NCI-H128 (cell line): ENCODE data around the gene ADAMTS17.
"Not testable (repeated sequence)": the region's sequence is repeated elsewhere in the genome, so short reads cannot be mapped to it uniquely, and the experiment has no call there.

Experiments
- DNase-seq: peaks from one replicate; lab custom pipeline; 2025; ENCODE audit not compliant: unreplicated experiment; lab: John Stamatoyannopoulos, UW

The ADAMTS17 gene

DNA sequence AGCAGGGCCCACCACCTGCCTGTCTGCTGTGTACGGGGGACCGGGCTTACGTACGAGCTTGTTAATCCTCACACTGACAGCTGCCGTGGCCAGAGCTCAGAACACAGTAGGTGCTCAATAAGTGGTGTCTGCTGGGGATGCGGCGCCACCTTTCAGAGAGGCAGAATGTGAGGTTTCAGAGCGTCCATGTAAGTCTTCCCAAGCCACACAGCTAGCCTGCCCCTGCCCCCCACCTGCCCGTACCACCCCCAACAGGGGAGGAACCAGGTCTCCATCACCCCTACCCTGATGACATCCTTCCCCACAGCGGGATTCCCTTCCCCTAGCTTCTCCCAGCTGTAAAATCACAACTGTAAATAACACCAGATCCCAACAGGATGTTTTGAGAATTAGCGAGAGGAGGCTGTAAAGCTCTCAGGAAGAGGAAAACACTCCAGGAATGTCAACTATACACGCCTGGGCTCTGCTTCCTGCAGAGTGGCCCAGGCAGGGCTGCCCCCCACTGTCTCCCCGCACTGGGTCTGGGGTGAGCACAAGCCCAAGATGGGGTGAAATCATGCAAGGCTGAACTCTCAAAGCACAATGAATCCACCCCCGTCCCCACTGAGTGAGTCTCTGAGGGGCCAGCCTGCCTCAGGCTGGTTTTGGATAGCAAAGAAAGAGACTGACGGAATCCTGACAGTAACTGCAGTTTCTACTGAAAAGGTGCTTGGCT, 358.4 kb downstream of the ADAMTS17 start:
- DNase-seq = no peak

GRCh38 chr15:99982662-99983061, 359.1 kb downstream of the ADAMTS17 start:
- no peak for DNase-seq

DNA sequence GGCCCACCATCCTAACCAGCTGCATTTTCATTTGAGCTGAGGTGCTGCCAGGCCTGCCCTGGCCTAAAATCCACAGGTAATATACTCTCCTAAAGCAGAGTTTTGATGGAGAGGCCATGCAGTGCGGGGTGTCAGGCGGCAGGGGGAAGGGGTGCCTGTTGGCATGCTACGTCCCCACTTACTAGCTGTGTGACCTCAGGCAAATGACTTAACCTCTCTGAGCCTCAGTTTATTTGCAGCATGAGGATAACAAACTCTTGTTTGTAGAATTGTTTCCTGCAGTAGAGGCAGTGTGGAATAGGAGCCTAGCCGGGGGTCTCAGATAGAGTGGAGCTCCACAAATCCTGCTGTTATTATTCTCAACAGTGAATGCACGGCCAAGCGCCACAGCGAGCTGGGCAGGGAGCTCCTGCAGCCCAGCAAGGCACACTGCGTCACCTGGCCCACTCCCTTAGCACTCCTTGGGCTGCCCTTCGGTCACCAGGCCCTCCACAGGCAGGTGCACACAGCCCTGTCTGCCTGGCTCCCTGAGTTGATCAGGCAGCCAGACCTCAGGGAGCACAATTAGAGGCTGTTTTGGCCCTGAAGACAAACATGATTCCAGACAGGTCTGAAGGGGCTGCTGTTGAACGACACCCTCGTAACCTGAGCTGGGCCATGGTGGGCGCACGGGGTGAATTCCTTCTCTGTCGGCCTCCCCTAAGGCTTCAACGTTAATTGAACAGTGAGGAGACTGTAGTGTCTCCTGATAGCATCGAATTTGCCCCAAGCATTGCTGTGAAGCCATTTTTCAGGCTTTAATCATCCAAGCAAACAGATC, 359.7 kb downstream of the ADAMTS17 start:
- DNase-seq = peak; percentile 6

GRCh38 chr15:99981191-99981647, 360.6 kb downstream of the ADAMTS17 start:
- no peak for DNase-seq

- DNase-seq = no peak
These were observed 361.0 kb downstream of the ADAMTS17 start for GRCh38 chr15:99980752-99981151.

- not testable (repeated sequence) for DNase-seq
These were observed 361.9 kb downstream of the ADAMTS17 start for GRCh38 chr15:99979886-99980285.

- DNase-seq = no peak
These were observed 362.4 kb downstream of the ADAMTS17 start for GRCh38 chr15:99979371-99979770.

DNA sequence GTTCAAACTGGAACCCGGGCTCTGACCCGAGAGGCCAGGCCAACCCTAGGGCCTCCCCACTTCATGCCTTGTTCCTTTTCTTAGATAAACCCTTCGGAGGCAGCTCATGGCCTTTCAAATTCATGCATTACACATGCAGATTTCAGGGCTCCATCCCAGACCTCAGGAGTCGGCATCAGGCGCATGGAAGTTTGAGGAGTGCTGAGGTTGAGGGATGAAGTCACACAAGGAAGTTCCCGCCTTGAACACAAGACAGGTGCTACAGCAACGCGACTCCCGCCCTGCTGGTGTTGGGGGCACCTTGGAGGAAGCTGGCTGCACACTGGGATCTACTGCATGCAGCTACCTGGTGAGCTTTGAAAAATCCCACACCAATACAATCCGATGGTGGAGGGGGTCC, 363.3 kb downstream of the ADAMTS17 start:
- DNase-seq = no peak

DNA sequence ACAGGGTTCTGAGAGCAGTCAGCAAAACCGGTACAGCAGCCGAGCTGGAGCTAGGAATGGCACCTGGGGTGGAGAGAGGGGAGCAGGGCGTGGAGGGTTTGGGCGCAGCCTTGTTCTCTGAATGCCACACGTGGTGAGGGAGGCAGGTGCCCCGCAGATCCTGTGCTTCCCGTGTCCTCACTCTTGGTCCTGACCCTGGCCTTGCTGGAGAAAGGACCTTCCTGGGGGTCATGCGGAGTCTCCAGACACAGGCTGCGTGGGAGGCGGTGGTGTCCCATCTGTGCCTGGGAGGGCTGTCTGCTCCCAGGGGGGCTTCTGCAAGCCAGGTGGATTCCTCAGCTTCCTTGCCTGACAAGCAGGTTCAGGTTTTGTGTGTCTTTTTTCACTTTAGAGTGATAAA, 363.8 kb downstream of the ADAMTS17 start:
- no peak for DNase-seq

GRCh38 chr15:99976811-99977271, 364.9 kb downstream of the ADAMTS17 start:
- no peak for DNase-seq

GRCh38 chr15:99976000-99976399, 365.8 kb downstream of the ADAMTS17 start:
- no peak for DNase-seq

GRCh38 chr15:99974246-99974645, 367.5 kb downstream of the ADAMTS17 start:
- DNase-seq = no peak

- DNase-seq = no peak
These were observed 368.4 kb downstream of the ADAMTS17 start for GRCh38 chr15:99973351-99973750.

- DNase-seq = no peak
These were observed 370.8 kb downstream of the ADAMTS17 start for GRCh38 chr15:99970891-99971430.

DNA sequence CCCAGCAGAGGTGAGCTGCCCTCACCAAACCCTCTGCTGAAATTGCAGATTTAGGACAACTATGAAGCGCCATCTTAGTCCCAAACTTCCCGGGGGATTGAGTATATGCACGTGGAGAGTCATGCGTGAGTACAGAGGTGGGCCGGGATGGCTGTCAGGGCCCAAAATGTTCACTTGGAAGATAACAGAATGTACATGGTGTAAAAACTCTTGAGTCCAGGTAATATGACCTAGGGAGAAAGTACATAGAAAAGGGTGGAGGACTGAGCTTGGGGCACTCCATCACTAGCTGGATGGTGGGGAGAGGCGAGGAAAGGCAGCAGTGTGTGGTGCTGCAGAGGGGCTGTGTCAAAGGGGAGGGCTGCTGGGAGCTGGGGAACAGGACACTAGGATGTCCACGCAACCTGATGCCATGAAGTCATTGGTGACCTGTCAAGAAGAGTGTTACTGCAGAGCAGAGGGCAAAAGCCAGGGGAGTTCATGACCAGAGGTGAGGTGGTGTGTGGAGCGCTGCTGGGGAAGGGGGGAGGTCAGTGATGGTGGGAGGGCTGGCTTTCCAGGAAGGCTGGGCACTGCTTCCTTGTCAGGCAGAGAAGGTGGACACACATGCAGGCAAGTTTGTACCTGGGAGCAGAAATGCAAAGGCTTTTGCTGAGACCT, 372.4 kb downstream of the ADAMTS17 start:
- DNase-seq = no peak

DNA sequence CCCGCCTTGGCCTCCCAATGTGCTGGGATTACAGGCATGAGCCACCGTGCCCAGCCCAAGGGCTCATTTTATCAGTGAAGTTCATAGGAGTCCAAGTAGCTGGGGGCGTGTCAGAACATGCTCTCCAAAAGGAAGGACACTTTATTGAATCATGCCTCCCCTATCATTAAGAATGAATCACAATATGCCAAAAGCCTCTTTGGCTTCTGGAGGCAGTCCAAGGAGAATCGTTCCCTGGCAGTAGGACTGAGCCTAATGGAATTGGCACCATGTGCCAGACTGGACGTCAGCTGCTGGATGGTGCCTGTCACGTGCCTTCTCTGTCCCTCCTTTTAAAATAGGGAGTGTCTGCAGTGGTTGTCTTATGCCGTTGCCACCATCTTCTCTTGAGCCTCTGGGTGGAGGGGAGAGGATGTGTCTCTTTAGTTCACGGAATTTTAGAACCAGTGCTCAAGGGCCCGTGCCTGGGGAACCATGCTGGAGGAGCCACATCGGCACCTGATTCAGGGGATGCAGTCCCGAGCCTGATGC, 373.9 kb downstream of the ADAMTS17 start:
- DNase-seq = no peak

DNA sequence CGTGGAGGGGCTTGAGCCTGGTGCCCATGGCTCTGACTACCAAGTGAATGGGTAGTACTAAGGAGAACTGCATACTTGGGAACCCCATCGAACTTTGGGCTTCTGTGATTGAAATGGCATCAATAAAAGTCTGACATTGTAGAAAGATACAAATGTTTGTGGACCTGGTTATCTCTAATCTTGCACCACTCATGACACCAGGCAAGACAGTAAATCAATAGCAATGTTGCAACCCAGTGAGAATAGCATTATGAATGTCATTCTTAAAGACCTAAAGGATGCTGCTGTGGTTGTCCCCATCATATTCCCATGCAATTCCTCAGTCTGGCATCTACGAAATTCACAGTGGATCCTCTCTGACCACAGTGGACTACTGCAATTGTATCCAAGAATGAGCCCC, 375.0 kb downstream of the ADAMTS17 start:
- no peak for DNase-seq

DNA sequence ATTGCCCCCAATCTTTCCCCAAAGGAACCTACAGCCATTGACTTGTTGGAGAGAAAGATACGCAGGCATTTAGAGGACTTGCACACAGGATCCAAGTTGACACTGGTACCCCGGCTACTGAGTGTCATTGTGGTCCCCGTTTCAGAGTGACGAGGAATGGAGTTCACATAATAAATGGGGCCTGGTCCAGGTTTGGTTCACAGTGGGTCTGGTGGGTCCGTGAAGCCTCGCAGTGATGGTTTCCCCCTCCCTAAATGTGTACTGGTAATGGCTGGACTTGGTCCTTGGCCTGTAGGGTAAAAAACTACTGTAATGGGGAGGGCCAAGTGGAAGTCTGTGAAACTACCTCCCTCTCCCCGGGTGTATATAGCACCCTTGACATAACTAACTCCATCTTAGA, 376.4 kb downstream of the ADAMTS17 start:
- DNase-seq = no peak

GRCh38 chr15:99963976-99964375, 377.8 kb downstream of the ADAMTS17 start:
- no peak for DNase-seq

- DNase-seq = no peak
These were observed 378.5 kb downstream of the ADAMTS17 start for GRCh38 chr15:99963096-99963825.
